HG02763 (cell line): Measurements from ENCODE around the gene UBE2G2.

Experiments
- ATAC-seq: cut with Tn5 transposase; IDR thresholded peaks from one replicate; pipeline ENCODE4 v1.9.1; 2021; ENCODE audit warnings: mild to moderate bottlenecking, moderate library complexity; ENCODE audit not compliant: unreplicated experiment

Gene UBE2G2

DNA sequence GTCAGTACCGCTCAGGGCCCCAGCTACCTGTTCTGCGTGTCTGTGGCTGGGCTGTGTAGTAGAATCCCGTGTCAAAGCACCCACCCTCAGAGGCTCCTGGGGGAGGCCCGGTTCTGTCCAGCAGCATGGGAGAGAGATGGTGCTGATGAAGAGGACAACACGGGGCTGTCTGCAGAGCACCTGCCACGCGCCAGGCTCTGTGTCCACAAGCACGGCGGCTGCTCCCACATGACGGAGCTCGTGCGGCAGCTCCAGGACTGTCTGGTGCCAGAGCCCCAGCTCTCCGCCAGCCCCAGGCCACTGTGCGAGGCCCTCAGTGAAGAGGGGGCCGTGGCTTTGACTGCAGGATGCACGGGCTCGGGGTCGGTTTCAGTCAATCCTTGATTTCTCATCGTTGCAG, 48.3 kb downstream of the UBE2G2 start:
- ATAC-seq: no peak

DNA sequence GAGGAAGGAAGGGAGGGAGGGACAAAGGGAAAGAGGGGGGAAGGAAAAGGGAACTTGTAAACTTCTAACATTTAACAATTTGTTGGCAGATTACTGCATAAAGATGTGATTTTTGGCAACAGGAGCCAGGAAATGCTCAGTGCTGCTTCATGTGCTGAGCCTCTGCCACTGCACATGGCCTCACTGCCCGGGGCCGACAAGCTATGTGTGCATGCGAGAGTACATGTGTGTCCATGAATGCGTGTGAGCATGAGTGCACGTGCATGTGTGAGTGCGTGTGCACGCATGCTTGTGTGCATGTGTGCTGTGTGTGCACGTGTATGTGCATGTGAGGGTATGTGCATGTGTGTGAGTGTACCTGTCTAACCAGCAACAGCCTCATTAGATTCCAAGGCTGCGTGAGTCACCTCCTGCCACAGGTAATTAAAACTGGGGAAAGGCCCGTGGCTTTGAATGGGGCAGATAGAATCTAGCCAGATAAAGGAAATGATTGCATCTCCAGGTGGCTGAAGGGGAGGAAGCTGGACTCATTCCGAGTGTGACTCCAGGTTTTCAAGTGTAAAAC, 48.9 kb downstream of the UBE2G2 start:
- no peak for ATAC-seq

GRCh38 chr21:44751799-44752636, 49.6 kb downstream of the UBE2G2 start:
- ATAC-seq: no peak

GRCh38 chr21:44751186-44751798, 50.3 kb downstream of the UBE2G2 start:
- no peak for ATAC-seq

GRCh38 chr21:44750675-44751025, 51.0 kb downstream of the UBE2G2 start:
- no peak for ATAC-seq

- no peak for ATAC-seq
These were observed 51.6 kb downstream of the UBE2G2 start for GRCh38 chr21:44749759-44750674.

- ATAC-seq: no peak
These were observed 52.4 kb downstream of the UBE2G2 start for GRCh38 chr21:44749116-44749758.

GRCh38 chr21:44748621-44749020, 53.0 kb downstream of the UBE2G2 start:
- ATAC-seq: no peak

- ATAC-seq: no peak
These were observed 59.0 kb downstream of the UBE2G2 start for GRCh38 chr21:44742418-44743153.

DNA sequence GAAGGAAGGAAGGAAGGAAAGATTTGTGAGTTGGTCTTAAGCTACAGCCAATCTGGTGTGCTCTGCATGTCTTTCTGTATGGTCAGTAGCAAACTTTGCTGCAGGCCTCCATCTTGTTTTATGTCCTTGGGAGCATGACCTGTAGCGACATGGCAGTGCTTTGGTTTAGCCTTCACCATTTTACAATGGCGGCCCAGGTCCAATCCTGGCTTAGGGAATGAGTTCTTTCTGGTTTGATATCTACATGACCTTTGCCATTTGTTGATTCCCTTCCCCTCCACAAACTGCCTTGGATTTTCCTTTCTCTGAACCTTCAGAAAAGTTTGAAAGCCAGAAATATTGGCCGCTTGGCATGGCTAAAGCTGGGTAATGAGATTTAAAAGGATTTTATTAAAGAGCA, 59.7 kb downstream of the UBE2G2 start:
- no peak for ATAC-seq

DNA sequence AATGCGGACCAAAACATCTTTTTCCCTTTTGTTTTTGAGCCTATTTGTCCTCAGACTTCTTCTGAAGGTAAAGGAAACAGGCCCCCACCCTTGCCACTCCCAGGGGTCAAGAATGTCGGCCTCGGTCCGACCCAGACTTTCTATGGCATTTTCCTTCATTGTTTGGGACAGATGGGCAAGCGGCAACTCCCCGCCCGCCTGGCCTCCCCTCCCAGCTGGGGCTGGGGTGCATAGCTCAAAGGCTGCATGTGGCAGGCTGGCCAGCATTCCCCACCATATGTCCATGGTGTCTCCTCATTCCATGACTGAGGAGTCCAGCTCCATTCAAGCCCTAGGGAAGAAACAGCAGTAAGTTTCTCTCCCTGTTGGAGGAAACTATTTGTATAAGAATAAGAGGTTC, 60.9 kb downstream of the UBE2G2 start:
- ATAC-seq: no peak

DNA sequence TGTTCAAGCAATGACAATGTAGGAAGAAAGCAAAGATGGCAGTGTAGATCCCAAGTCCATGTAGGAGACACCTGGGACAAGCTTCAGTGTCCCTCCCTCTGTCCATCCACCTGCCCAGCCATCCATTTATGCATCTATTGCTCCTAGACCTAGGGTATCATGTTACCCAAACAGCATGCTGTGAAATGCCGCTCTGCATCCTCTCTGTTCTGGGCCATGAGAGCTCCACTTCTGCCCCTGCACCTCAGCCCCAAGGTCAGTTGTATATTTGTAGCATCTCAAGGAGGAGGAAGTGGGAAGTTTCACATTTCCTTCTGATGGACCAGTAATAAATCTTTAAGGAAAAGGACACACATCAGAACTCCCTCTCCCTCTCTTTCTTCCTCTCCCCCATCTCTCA, 62.3 kb downstream of the UBE2G2 start:
- ATAC-seq: no peak

DNA sequence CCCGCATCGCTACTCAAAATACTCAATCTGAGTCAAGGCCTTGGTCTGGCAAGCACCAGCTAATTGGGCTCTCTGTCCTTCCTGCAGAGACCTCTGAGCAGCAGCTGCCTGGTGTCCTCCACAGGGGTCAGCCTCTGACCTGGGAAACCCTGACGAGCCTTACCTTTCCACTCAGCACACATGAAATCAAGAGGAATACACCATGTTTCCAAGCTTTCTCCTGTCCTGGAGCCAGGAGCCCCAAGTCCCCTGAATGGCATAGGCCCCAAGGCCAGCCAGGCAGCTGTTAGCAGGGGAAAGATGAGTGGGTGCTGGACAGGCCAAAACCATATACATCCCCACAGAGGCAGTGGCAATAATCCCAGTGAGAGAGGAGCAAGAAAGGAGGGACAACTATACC, 63.0 kb downstream of the UBE2G2 start:
- no peak for ATAC-seq

DNA sequence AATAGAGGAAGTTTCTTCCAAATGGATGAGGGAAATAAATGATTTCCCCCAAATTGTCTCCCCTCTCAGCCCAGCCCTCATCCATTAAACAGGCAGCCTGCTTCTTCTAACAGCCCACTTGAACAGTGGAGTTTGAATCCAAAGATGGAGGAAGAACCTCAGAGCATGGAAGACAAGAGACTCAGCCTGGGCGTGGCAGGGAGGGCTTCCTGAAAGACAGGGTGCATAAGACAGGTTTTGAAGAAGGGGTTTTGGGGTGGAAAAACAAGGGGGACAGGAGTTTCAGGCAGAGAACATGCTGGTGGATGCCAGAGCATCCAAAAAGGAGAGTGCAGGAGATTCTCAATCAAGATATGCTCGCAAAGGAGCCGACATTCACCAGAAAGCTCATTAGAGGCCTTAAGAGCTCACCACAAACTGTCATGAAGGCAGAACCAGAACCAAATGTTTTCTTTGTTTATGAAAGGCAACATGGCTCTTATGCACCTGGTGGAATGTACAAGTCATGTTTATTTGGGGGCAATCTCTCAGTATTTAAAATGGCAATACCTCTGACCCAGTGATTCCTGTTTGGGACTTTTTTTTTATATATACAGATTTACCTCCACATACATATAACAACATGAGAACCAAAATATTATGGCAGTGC, 63.8 kb downstream of the UBE2G2 start:
- no peak for ATAC-seq

GRCh38 chr21:44736291-44737004, 65.2 kb downstream of the UBE2G2 start:
- ATAC-seq: no peak

GRCh38 chr21:44735821-44736220, 65.8 kb downstream of the UBE2G2 start:
- ATAC-seq: no peak

DNA sequence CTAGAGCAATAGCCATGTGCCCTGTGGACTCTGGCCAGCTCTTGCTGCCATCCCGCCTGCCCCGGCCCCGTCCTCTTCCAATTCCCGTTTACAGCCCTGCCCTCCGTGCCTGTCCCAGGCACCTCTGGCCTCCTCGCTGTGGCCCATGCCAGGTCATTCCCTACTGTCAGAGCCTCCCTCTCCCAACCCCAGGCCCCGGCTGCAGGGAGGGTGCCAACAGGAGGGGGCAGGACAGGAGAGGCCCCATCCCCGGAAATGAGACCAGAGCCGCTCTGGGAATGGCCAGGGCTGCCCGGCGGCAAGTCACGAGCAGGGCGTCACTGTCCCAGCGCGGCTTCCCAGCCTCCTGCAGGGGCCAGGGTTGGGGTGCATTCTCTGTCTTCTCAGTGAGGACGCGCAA, 66.8 kb downstream of the UBE2G2 start:
- ATAC-seq: no peak

- ATAC-seq: no peak
These were observed 67.4 kb downstream of the UBE2G2 start for GRCh38 chr21:44734026-44734745.
